HepG2 (cell line): Measurements from ENCODE around the gene ENG. TPM values are rescaled to one million over a fixed set of nuclear protein-coding genes. Genes with fewer than 3 reads are reported as not detected.

Source experiments
- EZH2 ChIP-seq: conservative IDR thresholded peaks from 2 replicates; pipeline ENCODE4 v1.6.1; 2012; ENCODE audit warnings: mild to moderate bottlenecking, low read depth, low read length, moderate library complexity
- MEIS1 ChIP-seq: sonication (generic); formaldehyde crosslinking; IDR thresholded peaks from 2 replicates; pipeline ENCODE4 v1.9.0; 2021; ENCODE audit warnings: mild to moderate bottlenecking, missing genetic modification reagents, moderate library complexity, borderline replicate concordance
- PITX1 ChIP-seq: sonication (generic); formaldehyde crosslinking; IDR thresholded peaks from 2 replicates; pipeline ENCODE4 v1.5.1; 2020; ENCODE audit warnings: mild to moderate bottlenecking, missing genetic modification reagents
- PRPF4 ChIP-seq: fragments of 200-400 bp; formaldehyde crosslinking; IDR thresholded peaks from 2 replicates; pipeline ENCODE4 v1.6.1; 2016; ENCODE audit warnings: low read length, low read depth; ENCODE audit not compliant: poor library complexity, severe bottlenecking
- RBFOX2 ChIP-seq: fragments of 200-400 bp; formaldehyde crosslinking; IDR thresholded peaks from 2 replicates; pipeline ENCODE4 v1.6.1; 2017; ENCODE audit warnings: low read depth, mild to moderate bottlenecking, low read length
- TBX2 ChIP-seq: sonication (generic); formaldehyde crosslinking; IDR thresholded peaks from 2 replicates; pipeline ENCODE4 v1.5.0; 2020; ENCODE audit warnings: missing genetic modification reagents, mild to moderate bottlenecking, borderline replicate concordance
- ZFP82 ChIP-seq: sonication (generic); formaldehyde crosslinking; IDR thresholded peaks from 2 replicates; pipeline ENCODE4 v1.5.1; 2020; ENCODE audit warnings: mild to moderate bottlenecking, missing genetic modification reagents, borderline replicate concordance
- ZFP90 ChIP-seq: sonication (generic); formaldehyde crosslinking; IDR thresholded peaks from 2 replicates; pipeline ENCODE4 v1.8.0; 2022; ENCODE audit warnings: missing genetic modification reagents, mild to moderate bottlenecking, inconsistent platforms, borderline replicate concordance
- ZNF136 ChIP-seq: sonication (generic); formaldehyde crosslinking; IDR thresholded peaks from 2 replicates; pipeline ENCODE4 v1.8.1; 2022; ENCODE audit warnings: low read depth, mild to moderate bottlenecking, moderate library complexity, missing genetic modification reagents
- ZNF569 ChIP-seq: sonication (generic); formaldehyde crosslinking; IDR thresholded peaks from 2 replicates; pipeline ENCODE4 v1.5.0; 2020; ENCODE audit warnings: mild to moderate bottlenecking, missing genetic modification reagents, moderate library complexity, borderline replicate concordance
- ZNF572 ChIP-seq: sonication (generic); formaldehyde crosslinking; IDR thresholded peaks from 2 replicates; pipeline ENCODE4 v1.5.1; 2020; ENCODE audit warnings: mild to moderate bottlenecking, missing genetic modification reagents
- ZNF619 ChIP-seq: sonication (generic); formaldehyde crosslinking; IDR thresholded peaks from 2 replicates; pipeline ENCODE4 v1.4.0; 2020; ENCODE audit warnings: mild to moderate bottlenecking, missing genetic modification reagents
- ZNF737 ChIP-seq: sonication (generic); formaldehyde crosslinking; IDR thresholded peaks from 2 replicates; pipeline ENCODE4 v1.5.0; 2020; ENCODE audit warnings: missing genetic modification reagents, mild to moderate bottlenecking, borderline replicate concordance
- polyA plus RNA-seq, 8 experiments: library from polyadenylated mRNA; depleted of rRNA in 3 of 8; stranded (reverse) in 7 of 8; unstranded in 1 of 8; fragments of >200 nt; fragmentation: Illumina TruSeq in 4 of 8; extraction: Trizol in 4 of 8; gene quantifications; 2 replicates each; pipeline versions ENCODE4 v1.2.1 to v1.2.3, GENCODE V29; 2011 to 2016; ENCODE audit warnings: low read depth in 4 of 8, missing spikeins in 1 of 8, mixed read lengths in 1 of 8; ENCODE audit not compliant: insufficient read depth in 1 of 8
- total RNA-seq, 5 experiments: library from RNA; depleted of rRNA; stranded (reverse); fragments of >200 nt; fragmentation: Illumina TruSeq; extraction: Trizol; gene quantifications; 2 replicates each; pipeline ENCODE4 v1.2.3, GENCODE V29; 2016; ENCODE audit warnings: low read depth in 1 of 5
- TF ChIP-seq, protein P1 (sequence below): sonication (generic); formaldehyde crosslinking; IDR thresholded peaks from 2 replicates; pipeline ENCODE4 v1.4.0; 2020; ENCODE audit warnings: missing genetic modification reagents
- TF ChIP-seq, protein P2 (sequence below), 2 experiments: fragments of 450-650 bp in 1 of 2; sonication (generic) in 1 of 2; formaldehyde crosslinking in 1 of 2; IDR thresholded peaks; 2 replicates each; pipeline versions ENCODE4 v1.6.1 to v1.8.0; 2016 to 2022; ENCODE audit warnings: antibody characterized with exemption in 1 of 2, mild to moderate bottlenecking in 1 of 2, missing genetic modification reagents in 1 of 2
- TF ChIP-seq, protein P3 (sequence below): sonication (generic); formaldehyde crosslinking; IDR thresholded peaks from 2 replicates; pipeline ENCODE4 v1.4.0; 2020; ENCODE audit warnings: missing genetic modification reagents

ENG gene
- total and polyA plus RNA-seq, 2 of the 13 experiments (the other 11 are each of a cell fraction or from before 2014, with no cell fraction given) = 0.02 to 1.1 TPM

DNA sequence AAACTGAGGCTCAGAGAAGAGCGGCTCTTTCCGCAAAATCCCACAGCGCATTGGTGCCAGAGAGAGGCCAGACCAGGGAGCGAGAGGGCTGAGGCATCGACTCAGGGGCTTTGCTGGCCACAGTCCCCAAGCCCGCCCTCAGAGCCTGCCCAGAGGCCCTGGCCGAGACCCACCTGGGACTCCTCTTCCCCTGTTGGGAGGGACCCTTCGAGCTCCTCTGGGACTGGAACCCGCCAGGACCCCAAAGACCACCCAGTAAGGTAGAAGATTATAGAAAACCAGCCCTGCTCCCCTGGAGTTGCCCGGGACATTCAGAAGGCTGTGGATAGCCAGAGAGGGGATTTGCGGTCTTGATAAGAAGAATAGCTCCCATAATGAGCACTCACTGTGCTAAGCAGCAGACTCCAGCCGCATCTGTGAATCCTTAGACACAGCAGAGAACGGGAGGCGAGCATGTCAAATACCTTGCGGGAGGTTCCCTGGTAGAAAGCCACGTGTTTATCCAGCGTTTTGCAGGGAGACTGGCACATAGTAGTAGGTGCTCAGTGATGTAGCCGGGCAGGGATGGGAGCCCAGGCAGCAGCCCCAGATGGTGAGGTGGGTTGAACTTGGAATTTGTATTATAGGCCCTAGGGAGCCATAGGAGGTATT, 23.7 kb upstream of the ENG start (continued):
- no peak for TF ChIP-seq MEIS1
- TF ChIP-seq, protein P1, sequence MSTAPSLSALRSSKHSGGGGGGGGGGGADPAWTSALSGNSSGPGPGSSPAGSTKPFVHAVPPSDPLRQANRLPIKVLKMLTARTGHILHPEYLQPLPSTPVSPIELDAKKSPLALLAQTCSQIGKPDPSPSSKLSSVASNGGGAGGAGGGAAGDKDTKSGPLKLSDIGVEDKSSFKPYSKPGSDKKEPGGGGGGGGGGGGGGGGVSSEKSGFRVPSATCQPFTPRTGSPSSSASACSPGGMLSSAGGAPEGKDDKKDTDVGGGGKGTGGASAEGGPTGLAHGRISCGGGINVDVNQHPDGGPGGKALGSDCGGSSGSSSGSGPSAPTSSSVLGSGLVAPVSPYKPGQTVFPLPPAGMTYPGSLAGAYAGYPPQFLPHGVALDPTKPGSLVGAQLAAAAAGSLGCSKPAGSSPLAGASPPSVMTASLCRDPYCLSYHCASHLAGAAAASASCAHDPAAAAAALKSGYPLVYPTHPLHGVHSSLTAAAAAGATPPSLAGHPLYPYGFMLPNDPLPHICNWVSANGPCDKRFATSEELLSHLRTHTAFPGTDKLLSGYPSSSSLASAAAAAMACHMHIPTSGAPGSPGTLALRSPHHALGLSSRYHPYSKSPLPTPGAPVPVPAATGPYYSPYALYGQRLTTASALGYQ (CRISPR knock-in tag) = no peak
- no peak for TF ChIP-seq ZNF136
- no peak for TF ChIP-seq PITX1 (CRISPR knock-in tag)
- TF ChIP-seq ZFP82 (CRISPR knock-in tag) = no peak
- TF ChIP-seq ZNF737 = no peak
- no peak for TF ChIP-seq ZFP90
- TF ChIP-seq, protein P2, sequence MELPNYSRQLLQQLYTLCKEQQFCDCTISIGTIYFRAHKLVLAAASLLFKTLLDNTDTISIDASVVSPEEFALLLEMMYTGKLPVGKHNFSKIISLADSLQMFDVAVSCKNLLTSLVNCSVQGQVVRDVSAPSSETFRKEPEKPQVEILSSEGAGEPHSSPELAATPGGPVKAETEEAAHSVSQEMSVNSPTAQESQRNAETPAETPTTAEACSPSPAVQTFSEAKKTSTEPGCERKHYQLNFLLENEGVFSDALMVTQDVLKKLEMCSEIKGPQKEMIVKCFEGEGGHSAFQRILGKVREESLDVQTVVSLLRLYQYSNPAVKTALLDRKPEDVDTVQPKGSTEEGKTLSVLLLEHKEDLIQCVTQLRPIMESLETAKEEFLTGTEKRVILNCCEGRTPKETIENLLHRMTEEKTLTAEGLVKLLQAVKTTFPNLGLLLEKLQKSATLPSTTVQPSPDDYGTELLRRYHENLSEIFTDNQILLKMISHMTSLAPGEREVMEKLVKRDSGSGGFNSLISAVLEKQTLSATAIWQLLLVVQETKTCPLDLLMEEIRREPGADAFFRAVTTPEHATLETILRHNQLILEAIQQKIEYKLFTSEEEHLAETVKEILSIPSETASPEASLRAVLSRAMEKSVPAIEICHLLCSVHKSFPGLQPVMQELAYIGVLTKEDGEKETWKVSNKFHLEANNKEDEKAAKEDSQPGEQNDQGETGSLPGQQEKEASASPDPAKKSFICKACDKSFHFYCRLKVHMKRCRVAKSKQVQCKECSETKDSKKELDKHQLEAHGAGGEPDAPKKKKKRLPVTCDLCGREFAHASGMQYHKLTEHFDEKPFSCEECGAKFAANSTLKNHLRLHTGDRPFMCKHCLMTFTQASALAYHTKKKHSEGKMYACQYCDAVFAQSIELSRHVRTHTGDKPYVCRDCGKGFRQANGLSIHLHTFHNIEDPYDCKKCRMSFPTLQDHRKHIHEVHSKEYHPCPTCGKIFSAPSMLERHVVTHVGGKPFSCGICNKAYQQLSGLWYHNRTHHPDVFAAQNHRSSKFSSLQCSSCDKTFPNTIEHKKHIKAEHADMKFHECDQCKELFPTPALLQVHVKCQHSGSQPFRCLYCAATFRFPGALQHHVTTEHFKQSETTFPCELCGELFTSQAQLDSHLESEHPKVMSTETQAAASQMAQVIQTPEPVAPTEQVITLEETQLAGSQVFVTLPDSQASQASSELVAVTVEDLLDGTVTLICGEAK (IDR thresholded peaks at IDR 0.05) = no peak
- TF ChIP-seq, protein P2 (CRISPR knock-in tag; IDR thresholded peaks at IDR 0.05) = 0 out of 2 replicates have a peak, but pooled peaks have one; percentile 2
- no peak for TF ChIP-seq RBFOX2
- TF ChIP-seq TBX2 = 0 out of 2 replicates have a peak, but pooled peaks have one; percentile 10
- TF ChIP-seq EZH2 = no peak
- TF ChIP-seq, protein P3, sequence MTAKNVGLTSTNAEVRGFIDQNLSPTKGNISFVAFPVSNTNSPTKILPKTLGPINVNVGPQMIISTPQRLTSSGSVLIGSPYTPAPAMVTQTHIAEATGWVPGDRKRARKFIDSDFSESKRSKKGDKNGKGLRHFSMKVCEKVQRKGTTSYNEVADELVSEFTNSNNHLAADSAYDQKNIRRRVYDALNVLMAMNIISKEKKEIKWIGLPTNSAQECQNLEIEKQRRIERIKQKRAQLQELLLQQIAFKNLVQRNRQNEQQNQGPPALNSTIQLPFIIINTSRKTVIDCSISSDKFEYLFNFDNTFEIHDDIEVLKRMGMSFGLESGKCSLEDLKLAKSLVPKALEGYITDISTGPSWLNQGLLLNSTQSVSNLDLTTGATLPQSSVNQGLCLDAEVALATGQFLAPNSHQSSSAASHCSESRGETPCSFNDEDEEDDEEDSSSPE (CRISPR knock-in tag) = no peak
- TF ChIP-seq ZNF619 (CRISPR knock-in tag) = no peak
- no peak for TF ChIP-seq ZNF572 (CRISPR knock-in tag)
- no peak for TF ChIP-seq ZNF569 (CRISPR knock-in tag)
- no peak for TF ChIP-seq PRPF4
